Neural crest cell (in vitro differentiated cells): ENCODE measurements around the gene BRSK1. TPM values are rescaled to one million over a fixed set of nuclear protein-coding genes. Genes with fewer than 3 reads are reported as not detected.

Experiments used
- DNase-seq: peaks from one replicate; pipeline ENCODE4 v3.0.0; 2021; ENCODE audit warnings: low read depth, mixed read lengths, low spot score
- H3K27ac Mint-ChIP-seq: one replicate; pipeline ENCODE4 v1.8.0; 2021; ENCODE audit warnings: mild to moderate bottlenecking, mixed read lengths; ENCODE audit not compliant: unreplicated experiment
- H3K27me3 Mint-ChIP-seq: 2 replicates; pipeline ENCODE4 v1.8.0; 2021; ENCODE audit warnings: low read depth, mild to moderate bottlenecking, mixed read lengths
- H3K36me3 Mint-ChIP-seq: 2 replicates; pipeline ENCODE4 v1.8.0; 2021; ENCODE audit warnings: low read depth, mild to moderate bottlenecking, mixed read lengths
- H3K4me1 Mint-ChIP-seq: 2 replicates; pipeline ENCODE4 v1.8.0; 2021; ENCODE audit warnings: mixed read lengths
- H3K4me3 Mint-ChIP-seq: one replicate; pipeline ENCODE4 v1.8.0; 2021; ENCODE audit warnings: mild to moderate bottlenecking, mixed read lengths
- H3K9me3 Mint-ChIP-seq: 2 replicates; pipeline ENCODE4 v1.8.0; 2021; ENCODE audit warnings: mixed read lengths
- total RNA-seq: library from RNA; stranded (reverse); gene quantifications from 2 replicates; pipeline ENCODE4 v1.2.1, GENCODE V29; 2021
- TF ChIP-seq, protein P1 (sequence below): fragments of 200-600 bp; sonication (generic); conservative IDR thresholded peaks from 2 replicates; pipeline ENCODE4 v1.5.0; 2021; ENCODE audit warnings: antibody characterized with exemption, mild to moderate bottlenecking

The BRSK1 gene
- total RNA-seq, 1 donor from 2014 or later, result 50.0 TPM

GRCh38 chr19:55256562-55257460, 27.0 kb upstream of the BRSK1 start:
- Mint-ChIP-seq H3K27me3 (no peaks in the 10 kb centered on the region), H3K4me3 (peak overlapping the region; percentile 98), H3K27ac (peak overlapping the region; percentile 87), H3K9me3 (no peaks in the 10 kb centered on the region), H3K4me1 (peaks cover 50% of the 10 kb centered on the region), H3K36me3 (peaks cover under 1% of the 10 kb centered on the region)
- DNase-seq, result no peak
- TF ChIP-seq, protein P1, sequence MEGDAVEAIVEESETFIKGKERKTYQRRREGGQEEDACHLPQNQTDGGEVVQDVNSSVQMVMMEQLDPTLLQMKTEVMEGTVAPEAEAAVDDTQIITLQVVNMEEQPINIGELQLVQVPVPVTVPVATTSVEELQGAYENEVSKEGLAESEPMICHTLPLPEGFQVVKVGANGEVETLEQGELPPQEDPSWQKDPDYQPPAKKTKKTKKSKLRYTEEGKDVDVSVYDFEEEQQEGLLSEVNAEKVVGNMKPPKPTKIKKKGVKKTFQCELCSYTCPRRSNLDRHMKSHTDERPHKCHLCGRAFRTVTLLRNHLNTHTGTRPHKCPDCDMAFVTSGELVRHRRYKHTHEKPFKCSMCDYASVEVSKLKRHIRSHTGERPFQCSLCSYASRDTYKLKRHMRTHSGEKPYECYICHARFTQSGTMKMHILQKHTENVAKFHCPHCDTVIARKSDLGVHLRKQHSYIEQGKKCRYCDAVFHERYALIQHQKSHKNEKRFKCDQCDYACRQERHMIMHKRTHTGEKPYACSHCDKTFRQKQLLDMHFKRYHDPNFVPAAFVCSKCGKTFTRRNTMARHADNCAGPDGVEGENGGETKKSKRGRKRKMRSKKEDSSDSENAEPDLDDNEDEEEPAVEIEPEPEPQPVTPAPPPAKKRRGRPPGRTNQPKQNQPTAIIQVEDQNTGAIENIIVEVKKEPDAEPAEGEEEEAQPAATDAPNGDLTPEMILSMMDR, result no peak

DNA sequence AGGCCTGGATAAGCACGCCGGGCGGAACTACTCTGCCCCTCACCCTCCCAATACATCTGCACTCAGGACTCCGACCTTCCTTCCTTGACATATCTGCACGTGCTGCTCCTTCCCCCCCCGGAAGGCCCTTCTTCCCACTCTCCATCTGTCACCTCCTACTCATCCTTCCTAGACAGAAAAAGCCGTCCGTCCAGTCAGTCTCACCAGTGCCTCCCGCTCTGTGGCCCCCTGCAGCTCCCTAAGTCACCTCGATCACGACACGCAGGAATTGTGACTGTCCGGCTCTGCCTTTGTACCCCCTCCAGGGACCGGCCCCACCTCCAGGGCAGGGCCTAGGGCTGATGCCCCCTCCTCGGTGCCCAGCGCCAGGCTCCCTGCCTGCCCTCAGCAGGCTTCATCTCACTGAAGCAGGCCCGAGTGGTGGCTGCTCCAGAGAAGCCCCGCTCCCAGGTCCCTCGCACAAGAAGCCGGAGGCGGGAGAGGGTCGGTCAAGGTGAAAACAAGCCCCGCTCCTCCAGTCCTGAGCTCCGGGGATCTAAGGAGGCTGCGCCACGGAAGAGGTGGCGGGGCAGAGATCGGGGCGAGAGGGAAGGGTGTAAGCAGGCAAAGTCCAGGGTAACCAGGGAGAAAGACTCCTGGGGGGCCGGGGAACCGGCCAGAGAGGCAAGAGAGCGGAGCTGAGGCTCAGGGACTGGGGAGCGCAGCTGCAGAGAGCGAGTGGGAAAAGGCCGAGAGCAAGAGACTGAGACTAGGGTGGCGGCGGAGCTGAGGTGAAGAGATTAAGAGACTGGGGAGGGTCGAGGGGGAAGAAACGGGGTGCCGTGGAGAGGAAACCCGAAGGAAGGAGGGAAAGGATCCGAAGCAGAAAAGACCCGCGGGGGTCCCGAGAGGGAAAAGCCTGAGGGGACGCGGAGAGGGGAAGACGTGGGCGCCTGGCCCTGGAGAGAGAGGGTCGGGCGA, 26.1 kb upstream of the BRSK1 start:
- TF ChIP-seq, protein P1, result no peak
- Mint-ChIP-seq H3K27me3 (no peaks in the 10 kb centered on the region), H3K27ac (peak overlapping the region; percentile 92), H3K4me3 (peak overlapping the region; percentile 98), H3K36me3 (peaks cover 5% of the 10 kb centered on the region), H3K9me3 (no peaks in the 10 kb centered on the region), H3K4me1 (peaks cover 50% of the 10 kb centered on the region)
- no peak for DNase-seq

- Mint-ChIP-seq H3K36me3 (peaks cover 5% of the 10 kb centered on the region), H3K27ac (no peak overlapping the region), H3K4me3 (peak overlapping the region; percentile 89), H3K9me3 (no peaks in the 10 kb centered on the region), H3K4me1 (peaks cover 50% of the 10 kb centered on the region), H3K27me3 (no peaks in the 10 kb centered on the region)
- peak; percentile 22 for DNase-seq
- TF ChIP-seq, protein P1, result no peak
These were observed 25.3 kb upstream of the BRSK1 start for GRCh38 chr19:55258476-55258827.

- peak; percentile 99 for DNase-seq
- peak within 1 kb of the TSS; percentile 98 for H3K27ac Mint-ChIP-seq
- H3K9me3 Mint-ChIP-seq, result no peaks in the 10 kb centered on the region
- H3K27me3 Mint-ChIP-seq, result no peaks in the 10 kb centered on the region
- H3K36me3 Mint-ChIP-seq, result peaks cover 5% of the 10 kb centered on the region
- peak within 1 kb of the TSS; percentile 98 for H3K4me3 Mint-ChIP-seq
- TF ChIP-seq, protein P1, result no peak
- H3K4me1 Mint-ChIP-seq, result peaks cover 47% of the 10 kb centered on the region
These were observed 24.8 kb upstream of the BRSK1 start, which contains the start of gene PPP6R1 for GRCh38 chr19:55258828-55259539. Gene PPP6R1 (minus strand): TSS chr19:55259017. CDS start chr19:55247103, 11,914 bp downstream.
